Stimulated activated CD4-positive, alpha-beta T cell treated with anti-CD3 and anti-CD28 coated beads, Interleukin-15, amount 100 ng/mL, for 24 hours (primary cell): ENCODE measurements around the gene SWSAP1.
"Not testable (repeated sequence)": the region's sequence is repeated elsewhere in the genome, so short reads cannot be mapped to it uniquely, and the experiment has no call there.

Experiments
- DNase-seq: peaks from one replicate; pipeline ENCODE4 v3.0.0-alpha.2; 2020

The SWSAP1 gene

DNA sequence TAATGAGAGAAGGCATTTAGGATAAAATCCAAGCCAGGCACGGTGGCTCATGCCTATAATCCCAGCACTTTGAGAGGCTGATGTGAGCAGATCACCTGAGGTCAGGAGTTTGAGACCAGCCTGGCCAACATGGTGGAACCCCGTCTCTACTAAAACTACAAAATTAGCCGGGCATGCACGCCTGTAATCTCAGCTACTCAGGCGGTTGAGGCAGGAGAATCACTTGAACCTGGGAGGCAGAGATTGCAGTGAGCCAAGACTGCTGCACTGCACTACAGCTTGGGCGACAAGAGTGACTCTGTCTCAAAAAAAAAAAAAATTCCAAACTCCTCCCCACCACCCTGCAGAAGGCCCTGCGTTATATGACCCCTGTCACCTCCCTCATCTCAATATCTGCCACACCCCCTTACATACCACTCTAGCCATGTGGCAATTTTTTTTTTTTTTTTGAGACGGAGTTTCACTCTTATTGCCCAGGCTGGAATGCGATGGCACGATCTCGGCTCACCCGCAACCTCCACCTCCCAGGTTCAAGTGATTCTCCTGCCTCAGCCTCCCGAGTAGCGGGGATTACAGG is 4.9 kb downstream of the SWSAP1 start:
- DNase-seq, result not testable (repeated sequence)

DNA sequence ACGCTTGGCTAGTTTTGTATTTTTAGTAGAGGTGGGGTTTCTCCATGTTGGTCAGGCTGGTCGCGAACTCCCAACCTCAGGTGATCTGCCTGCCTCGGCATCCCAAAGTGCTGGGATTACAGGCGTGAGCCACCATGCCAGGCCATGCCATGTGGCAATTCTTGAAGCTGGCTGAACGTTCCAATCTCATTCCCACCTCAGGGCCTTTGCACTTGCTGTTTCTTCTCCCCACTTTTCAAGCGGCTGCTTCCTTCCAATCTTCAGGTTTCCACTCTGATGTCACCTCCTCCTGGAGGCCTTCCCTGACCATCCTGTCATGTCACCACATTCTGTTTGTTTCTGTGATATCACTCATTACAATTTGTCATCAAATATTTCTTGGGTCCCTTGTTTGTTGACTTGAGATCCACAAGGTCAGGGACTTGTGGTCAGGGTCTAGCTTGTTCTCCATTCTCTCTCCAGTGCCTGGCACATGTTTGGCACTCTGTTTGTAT is 5.4 kb downstream of the SWSAP1 start:
- no peak for DNase-seq

GRCh38 chr19:11380653-11381537 is 6.4 kb downstream of the SWSAP1 start:
- DNase-seq, result peak; percentile 97

DNA sequence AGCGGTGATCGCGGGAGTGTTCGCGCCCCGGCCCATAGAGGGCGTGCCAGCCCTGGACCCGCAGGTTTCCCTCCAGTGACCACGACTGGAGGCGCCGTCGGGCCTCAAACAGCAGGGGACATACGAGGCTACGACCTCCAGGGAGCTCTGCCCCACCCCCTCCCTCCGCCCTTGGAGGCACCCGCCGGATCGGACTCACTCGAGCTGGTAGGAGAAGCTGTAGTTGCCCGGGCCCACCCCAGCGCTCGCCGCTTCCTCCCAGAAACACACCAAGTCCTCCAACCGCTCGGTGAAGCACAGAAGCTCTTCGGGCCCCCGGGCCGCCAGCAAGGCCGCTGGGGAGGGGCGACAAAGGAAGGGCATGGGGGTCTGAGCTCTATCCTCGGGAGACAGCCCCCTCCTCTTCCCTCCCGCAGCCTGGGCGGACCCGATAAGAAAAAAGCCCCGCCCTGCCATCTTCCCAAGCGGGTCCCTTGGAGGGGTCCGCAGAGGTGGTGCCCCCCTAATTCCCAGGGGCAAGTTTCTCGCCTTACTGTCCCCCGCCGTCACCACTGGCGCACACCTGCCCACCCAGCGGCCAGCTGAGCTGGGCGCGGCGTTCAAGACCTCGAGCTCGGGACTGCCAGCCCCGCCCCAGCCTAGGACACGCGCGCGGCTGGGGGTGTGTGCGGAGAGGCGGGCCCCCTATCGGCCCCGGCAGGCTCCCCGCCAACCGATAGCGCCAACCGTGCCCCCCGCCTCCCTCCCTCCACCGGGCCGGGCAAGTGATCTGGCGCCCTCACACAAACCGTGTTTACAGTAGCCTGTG is 8.6 kb downstream of the SWSAP1 start:
- DNase-seq, result peak; percentile 56

DNA sequence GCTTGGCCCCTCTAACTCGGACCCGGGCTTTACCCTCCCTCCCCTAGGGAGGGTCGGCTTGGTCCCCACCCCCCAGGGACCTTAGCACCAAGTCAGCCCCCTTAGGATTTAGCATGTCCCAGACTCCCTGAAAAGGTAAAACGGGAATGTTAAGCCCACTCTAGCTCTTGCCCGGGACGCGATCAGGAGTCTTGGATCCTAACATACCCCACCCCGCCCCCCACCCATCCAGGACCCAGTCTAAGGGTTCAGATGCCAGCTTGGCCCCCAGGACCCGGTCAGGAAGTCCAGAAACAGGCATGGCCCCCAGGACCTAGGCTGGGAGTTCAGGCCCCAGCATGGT is 9.2 kb downstream of the SWSAP1 start:
- DNase-seq, result no peak

- DNase-seq, result no peak
These were observed 10.3 kb downstream of the SWSAP1 start for GRCh38 chr19:11384778-11385129.

DNA sequence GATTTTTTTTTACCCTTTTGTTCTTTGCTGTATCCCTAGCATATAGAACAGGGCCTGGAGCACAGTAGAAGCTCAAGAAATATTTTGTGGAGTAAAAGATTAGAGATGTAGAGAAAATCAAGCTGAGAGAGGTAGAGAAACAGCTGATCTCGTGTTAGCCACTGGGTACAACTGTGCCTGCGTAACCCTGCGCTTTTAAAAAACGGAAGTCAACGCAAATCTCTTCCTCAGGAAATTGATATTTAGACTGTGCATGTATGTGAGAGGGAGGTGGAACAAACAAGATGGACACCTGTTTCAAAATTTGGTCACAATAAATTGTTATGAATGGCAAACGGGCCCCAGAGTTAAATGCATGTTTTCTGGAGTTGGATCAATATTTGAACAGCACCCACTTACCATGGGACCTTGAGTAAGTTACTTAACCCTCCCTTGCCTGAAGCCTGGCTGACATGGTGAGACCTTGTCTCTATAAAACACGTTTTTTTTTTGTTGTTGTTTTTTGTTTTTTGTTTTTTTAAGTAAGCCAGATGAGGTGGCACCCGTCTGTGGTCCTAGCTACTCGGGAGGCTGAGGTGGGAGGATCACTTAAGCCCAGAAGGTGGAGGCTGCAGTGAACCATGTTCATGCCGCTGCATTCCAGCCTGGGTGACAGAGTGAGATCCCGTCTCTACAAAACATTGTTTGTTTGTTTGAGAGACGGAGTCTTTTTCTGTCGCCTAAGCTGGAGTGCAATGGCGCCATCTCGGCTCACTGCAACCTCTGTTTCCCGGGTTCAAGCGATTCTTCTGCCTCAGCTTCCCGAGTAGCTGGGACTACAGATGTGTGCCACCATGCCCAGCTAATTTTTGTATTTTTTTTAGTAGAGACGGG is 12.9 kb downstream of the SWSAP1 start:
- no peak for DNase-seq

- DNase-seq, result no peak
These were observed 15.9 kb downstream of the SWSAP1 start for GRCh38 chr19:11390359-11390758.

DNA sequence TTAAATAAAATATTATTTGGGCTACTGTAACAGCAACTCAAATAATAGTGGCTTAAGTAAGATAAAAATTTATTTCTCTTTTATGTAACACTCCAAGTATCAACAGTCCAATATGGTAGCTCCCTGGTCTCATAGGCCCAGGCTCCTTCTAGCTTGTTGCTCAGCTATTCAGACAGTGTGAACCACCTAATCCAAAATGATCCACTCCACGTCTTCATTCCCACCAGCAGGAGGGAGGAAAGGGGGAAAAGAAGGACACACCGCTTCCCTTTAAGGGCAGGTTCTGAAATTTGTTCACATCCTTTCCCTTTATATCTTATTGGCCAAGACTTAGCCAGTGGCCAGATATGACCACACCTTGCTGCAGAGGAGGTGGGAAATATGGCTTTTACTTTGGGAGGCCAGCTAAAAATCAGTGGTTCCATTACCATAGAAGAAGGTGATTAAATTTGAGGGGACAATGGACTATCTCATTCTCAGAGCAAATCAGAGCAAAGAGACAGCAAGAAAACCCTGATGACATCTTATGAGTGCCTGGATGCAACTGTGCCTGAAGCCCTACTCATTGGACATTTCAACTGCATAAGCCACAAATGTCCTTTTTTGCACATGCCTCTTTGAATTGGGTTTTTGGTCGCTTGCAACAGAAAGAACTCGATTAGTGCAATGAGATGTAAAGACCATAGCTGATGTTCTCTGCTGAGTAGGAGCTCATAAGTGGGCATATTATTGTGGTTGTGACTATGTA is 16.6 kb downstream of the SWSAP1 start:
- DNase-seq, result no peak

DNA sequence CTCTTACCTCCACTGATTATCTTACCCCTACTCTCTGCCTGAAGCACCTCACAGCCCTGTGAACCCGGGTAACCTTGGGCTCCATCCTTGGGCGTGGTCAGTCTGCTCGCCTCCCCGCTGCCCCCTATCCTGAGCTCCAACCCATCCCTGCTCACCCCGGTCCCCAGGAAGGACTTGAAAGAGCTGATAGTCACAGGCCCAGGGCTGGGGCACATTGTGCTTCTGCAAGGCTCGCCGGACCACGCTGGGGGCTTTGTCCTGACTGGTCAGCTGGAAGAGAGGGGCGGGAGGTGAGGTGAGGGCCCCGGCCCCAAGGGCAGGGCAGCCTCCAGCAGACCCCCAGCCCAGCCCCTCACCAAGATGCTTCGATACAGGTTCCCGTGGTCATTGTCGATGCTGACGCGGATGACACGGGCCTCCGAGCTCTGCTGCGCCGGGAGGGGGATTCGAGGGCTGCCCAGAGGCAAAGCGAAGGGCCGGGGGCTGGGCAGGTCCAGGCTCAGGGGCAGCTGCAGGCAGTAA is 22.7 kb downstream of the SWSAP1 start:
- DNase-seq, result no peak

DNA sequence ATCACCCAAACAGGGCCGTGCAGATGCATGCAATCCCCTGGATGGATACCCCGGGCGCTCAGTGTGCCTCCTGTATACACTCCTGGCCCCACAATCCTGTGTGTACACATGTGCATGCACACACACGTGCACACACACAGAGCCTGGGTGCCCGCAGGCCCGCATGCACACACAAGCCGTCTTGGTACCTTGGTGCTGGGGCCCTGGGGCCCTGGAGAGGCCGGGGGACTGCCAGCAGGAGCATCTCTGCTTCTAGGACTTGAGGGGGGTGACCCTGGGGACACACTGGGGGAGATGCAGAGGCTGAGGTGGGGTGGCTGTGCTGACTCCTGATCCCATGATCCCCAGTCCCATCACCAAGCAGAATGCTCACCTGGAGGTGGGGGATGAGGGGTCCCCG is 25.2 kb downstream of the SWSAP1 start:
- DNase-seq, result no peak

GRCh38 chr19:11400798-11401197 is 26.3 kb downstream of the SWSAP1 start:
- DNase-seq, result no peak

GRCh38 chr19:11401808-11402543 is 27.5 kb downstream of the SWSAP1 start:
- no peak for DNase-seq

DNA sequence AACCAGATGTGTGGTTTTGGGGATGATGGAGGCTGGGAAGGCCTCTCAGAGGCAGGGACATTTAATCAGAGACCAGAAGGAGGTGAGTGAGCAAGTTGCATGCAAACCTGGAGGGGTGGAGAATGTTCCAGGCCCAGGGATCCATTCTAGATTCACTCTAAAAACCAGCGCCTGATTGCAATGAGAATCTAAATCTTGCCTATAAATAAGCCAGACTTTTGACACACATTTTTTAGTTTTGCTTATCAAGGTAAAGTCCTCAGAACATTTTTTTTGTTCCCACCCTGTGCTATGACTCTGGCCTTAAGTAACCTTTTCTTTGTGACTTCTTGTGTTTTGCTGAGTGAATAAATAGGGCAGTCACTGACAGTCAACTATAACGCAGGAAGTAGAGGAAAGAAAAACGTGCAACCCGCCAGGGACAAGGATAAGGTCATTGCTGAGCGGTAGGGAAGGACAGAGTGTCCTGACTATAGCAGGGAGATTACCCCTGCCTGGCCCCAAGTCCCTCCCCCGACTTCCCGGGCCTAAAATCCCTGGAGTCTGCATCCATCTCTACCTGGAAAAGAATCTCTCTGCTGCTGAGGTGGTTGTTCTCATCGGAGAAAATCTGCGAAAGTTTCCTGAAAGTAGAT is 30.2 kb downstream of the SWSAP1 start:
- DNase-seq, result no peak

DNA sequence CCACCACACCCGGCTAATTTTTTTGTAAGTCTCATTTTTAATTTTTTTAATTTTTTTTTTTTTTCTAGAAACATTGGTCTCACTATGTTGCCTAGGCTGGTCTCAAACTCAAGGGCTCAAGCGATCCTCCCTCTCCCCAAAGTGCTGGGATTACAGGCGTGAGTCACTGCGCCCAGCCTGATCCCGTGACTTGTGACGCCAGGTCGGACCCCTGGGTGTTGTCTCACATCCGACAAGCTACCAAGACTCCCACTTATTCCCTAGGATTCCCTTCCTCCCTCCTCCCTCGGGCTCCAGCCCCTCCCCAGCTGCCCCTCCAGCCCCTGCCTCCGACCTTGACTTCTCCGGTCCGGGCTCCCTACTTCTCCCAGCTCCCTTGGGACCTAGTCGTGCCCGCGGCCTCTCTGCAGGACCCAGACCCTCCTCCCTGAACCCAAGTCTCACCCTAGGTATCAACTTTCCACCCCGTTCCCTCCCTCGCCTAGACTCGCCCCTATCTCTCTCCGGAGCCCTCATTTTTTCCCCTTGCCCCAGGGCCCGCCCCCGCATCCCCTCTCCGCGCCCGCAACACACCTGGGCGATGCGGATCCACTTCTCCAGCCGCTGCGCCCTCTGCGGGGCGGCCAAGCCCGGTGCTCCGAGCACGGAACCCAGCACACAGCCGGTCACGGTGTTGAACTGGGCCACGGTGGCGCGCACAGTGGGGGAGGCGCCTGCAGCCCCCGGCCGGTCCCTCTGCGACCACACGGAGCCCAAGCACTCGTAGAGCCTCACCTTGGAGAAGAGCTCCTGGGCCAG is 31.6 kb downstream of the SWSAP1 start:
- peak; percentile 72 for DNase-seq

DNA sequence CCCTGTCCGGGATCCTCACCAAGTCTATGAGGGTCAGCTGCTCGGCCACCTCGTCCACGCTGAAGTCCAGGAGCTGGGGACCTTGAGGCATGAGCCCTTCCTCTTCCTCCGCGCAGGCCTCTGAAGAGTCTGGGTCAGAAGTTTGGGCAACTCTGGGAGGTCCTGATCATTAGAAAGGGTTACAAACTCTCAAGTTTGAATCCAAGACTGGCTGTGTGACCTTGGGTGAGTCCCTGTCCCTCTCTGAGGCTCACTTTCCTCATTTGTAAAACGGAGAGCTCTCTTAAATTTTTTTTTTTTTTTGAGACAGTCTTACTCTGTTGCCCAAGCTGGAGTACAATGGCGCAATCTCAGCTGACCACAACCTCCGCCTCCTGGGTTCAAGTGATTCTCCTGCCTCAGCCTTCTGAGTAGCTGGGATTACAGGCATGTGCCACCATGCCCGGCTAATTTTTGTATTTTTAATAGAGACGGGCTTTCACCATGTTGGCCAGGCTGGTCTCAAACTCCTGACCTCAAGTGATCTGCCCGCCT is 32.3 kb downstream of the SWSAP1 start:
- DNase-seq, result not testable (repeated sequence)

DNA sequence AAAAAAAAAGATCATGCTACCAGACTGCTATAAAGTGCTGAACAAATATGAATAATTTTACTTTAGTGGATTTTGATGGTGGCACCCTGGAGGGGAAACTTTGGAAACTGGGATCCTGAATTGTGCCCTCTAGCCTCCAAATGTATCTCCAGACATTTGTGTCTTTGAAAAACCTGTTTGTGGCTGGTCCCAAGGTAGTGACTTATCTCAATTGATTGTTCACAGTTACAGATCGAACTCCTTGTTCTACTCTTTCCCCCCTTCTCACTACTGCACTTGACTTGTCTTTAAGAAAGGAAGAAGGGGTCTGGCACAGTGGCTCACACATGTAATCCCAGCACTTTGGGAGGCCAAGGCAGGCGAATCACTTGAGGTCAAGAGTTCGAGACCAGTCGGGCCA is 34.1 kb downstream of the SWSAP1 start:
- no peak for DNase-seq

- no peak for DNase-seq
These were observed 36.2 kb downstream of the SWSAP1 start for GRCh38 chr19:11410682-11411081.

- no peak for DNase-seq
These were observed 40.1 kb downstream of the SWSAP1 start for GRCh38 chr19:11414544-11414943.
